Breast epithelium (tissue), 3 donors: ENCODE data around the gene KIAA1586.
"Not testable (repeated sequence)": the region's sequence is repeated elsewhere in the genome, so short reads cannot be mapped to it uniquely, and the experiment has no call there.

Source experiments
- CTCF ChIP-seq, 3 donors: fragments of 450-650 bp; IDR thresholded peaks; one replicate each; pipeline ENCODE4 v1.5.1; 2016 to 2017; ENCODE audit warnings: antibody characterized with exemption in 3 of 3, mild to moderate bottlenecking in 3 of 3, moderate library complexity in 3 of 3
- POLR2A ChIP-seq: fragments of 450-650 bp; IDR thresholded peaks from one replicate; pipeline ENCODE4 v1.6.1; 2016; ENCODE audit warnings: antibody characterized with exemption, mild to moderate bottlenecking, moderate library complexity

GRCh38 chr6:57008069-57008468, 38.4 kb upstream of the KIAA1586 start:
- not testable (repeated sequence) for TF ChIP-seq CTCF (IDR thresholded peaks at IDR 0.05); POLR2A
